Endothelial cell of umbilical vein (primary cell): ENCODE data around the gene SLC12A7. TPM values are rescaled to one million over a fixed set of nuclear protein-coding genes. Genes with fewer than 3 reads are reported as not detected.

Experiments used
- BruUV-seq: library from RNA; stranded (reverse); fragments of 400-500 nt; replicated peaks from 2 replicates; lab custom pipeline; 2021; lab: Mats Ljungman, UMichigan
- CTCF ChIA-PET: fragments of 300-600, 350-600 bp; sonication (Branson Sonifier 250); formaldehyde crosslinking; loops from one replicate; lab custom pipeline; 2021; ENCODE audit warnings: antibody characterized with exemption, inconsistent platforms; lab: Charles Lee
- POLR2A ChIA-PET: fragments of 300-600, 350-600 bp; sonication (Branson Sonifier 250); formaldehyde crosslinking; loops from one replicate; lab custom pipeline; 2021; ENCODE audit warnings: antibody characterized with exemption, inconsistent platforms; lab: Charles Lee
- DNase-seq: peaks from one replicate; pipeline ENCODE4 v3.0.0-alpha.2; 2011; ENCODE audit warnings: low read depth, low spot score
- FAIRE-seq: peaks from 2 replicates; lab custom pipeline; 2011; peaks lifted over from hg19 to GRCh38; lab: Jason Lieb, UNC
- H2AFZ ChIP-seq: 2 replicates; pipeline ENCODE4 v1.6.0; 2012; ENCODE audit warnings: low read depth, low read length, control low read depth, inconsistent platforms
- H3K27ac ChIP-seq: 2 replicates; pipeline ENCODE4 v1.5.1; 2011; ENCODE audit warnings: low read depth, mild to moderate bottlenecking, control low read depth, low read length, moderate library complexity; ENCODE audit not compliant: insufficient read depth
- H3K27me3 ChIP-seq, 2 experiments: 2 replicates each; pipeline versions ENCODE4 v1.6.0 to v1.6.1; 2011; ENCODE audit warnings: low read length in 2 of 2, mixed read lengths in 1 of 2; ENCODE audit not compliant: control insufficient read depth in 2 of 2, insufficient read depth in 2 of 2
- H3K36me3 ChIP-seq, 2 experiments: 2 replicates in 1 of 2; 3 replicates in 1 of 2; pipeline ENCODE4 v1.5.1; 2011; ENCODE audit warnings: low read length in 2 of 2, mild to moderate bottlenecking in 1 of 2, moderate library complexity in 1 of 2; ENCODE audit not compliant: control insufficient read depth in 2 of 2, insufficient read depth in 2 of 2; ENCODE audit errors: extremely low read depth in 1 of 2
- H3K4me1 ChIP-seq: 3 replicates; pipeline ENCODE4 v1.5.1; 2011; ENCODE audit warnings: mild to moderate bottlenecking, low read length; ENCODE audit not compliant: control insufficient read depth, insufficient read depth; ENCODE audit errors: extremely low read depth
- H3K4me2 ChIP-seq: 2 replicates; pipeline ENCODE4 v1.6.1; 2011; ENCODE audit warnings: low read length, control low read depth, mixed read lengths; ENCODE audit not compliant: insufficient read depth
- H3K4me3 ChIP-seq, 3 experiments: fragments of 200-600 bp in 1 of 3; sonication (generic), shearing (Covaris generic) in 1 of 3; replicated peaks in 1 of 3; 2 replicates each; pipeline ENCODE4 v1.5.1; 2011 to 2016; ENCODE audit warnings: control low read depth in 3 of 3, low read length in 3 of 3, mild to moderate bottlenecking in 2 of 3, inconsistent platforms in 1 of 3, low read depth in 1 of 3, moderate library complexity in 1 of 3; ENCODE audit not compliant: insufficient read depth in 1 of 3
- H3K79me2 ChIP-seq: 2 replicates; pipeline ENCODE4 v1.6.0; 2012; ENCODE audit warnings: low read length, inconsistent platforms; ENCODE audit not compliant: control insufficient read depth, insufficient read depth
- H3K9ac ChIP-seq: replicated peaks from 2 replicates; pipeline ENCODE3; 2011; ENCODE audit warnings: low read length, control low read depth; ENCODE audit not compliant: insufficient read depth; ENCODE audit errors: extremely low read depth
- H3K9me1 ChIP-seq: replicated peaks from 3 replicates; pipeline ENCODE4 v1.6.0; 2011; ENCODE audit warnings: mild to moderate bottlenecking, low read length; ENCODE audit not compliant: control insufficient read depth, insufficient read depth; ENCODE audit errors: extremely low read depth
- H3K9me3 ChIP-seq: replicated peaks from 2 replicates; pipeline ENCODE4 v1.5.1; 2012; ENCODE audit warnings: low read length, inconsistent platforms; ENCODE audit not compliant: control insufficient read depth, insufficient read depth
- H4K20me1 ChIP-seq: replicated peaks from 2 replicates; pipeline ENCODE3; 2011; ENCODE audit warnings: mild to moderate bottlenecking, low read length; ENCODE audit not compliant: control insufficient read depth, insufficient read depth; ENCODE audit errors: extremely low read depth
- EZH2 ChIP-seq: IDR thresholded peaks from 2 replicates; pipeline ENCODE4 v1.6.1; 2012; ENCODE audit warnings: borderline replicate concordance, low read depth, mild to moderate bottlenecking, moderate library complexity, low read length, inconsistent platforms; ENCODE audit not compliant: severe bottlenecking
- GATA2 ChIP-seq: IDR thresholded peaks from 2 replicates; pipeline ENCODE4 v1.7.0; 2011; ENCODE audit warnings: low read depth, mild to moderate bottlenecking, moderate library complexity, mixed read lengths, low read length; ENCODE audit not compliant: insufficient read length, insufficient read depth
- JUN ChIP-seq: IDR thresholded peaks from 2 replicates; pipeline ENCODE4 v1.6.1; 2011; ENCODE audit warnings: borderline replicate concordance, low read depth; ENCODE audit not compliant: insufficient read length, insufficient read depth
- MAX ChIP-seq: IDR thresholded peaks from 2 replicates; pipeline ENCODE4 v1.6.1; 2011; ENCODE audit not compliant: insufficient read depth, insufficient read length
- MYC ChIP-seq: IDR thresholded peaks from one replicate; pipeline ENCODE4 v1.6.1; 2011; ENCODE audit warnings: mild to moderate bottlenecking, low read depth, low read length
- POLR2A ChIP-seq: IDR thresholded peaks from 2 replicates; pipeline ENCODE4 v1.6.1; 2012; ENCODE audit warnings: low read depth, mild to moderate bottlenecking, control low read depth, low read length
- POLR2AphosphoS5 ChIP-seq: IDR thresholded peaks from 2 replicates; pipeline ENCODE4 v1.6.1; 2012; ENCODE audit warnings: low read depth, mild to moderate bottlenecking, control low read depth, low read length, moderate library complexity; ENCODE audit not compliant: insufficient read depth
- dilution Hi-C: fragments of 300-500 bp; cut with MboI; formaldehyde crosslinking; loops from one replicate; pipeline ENCODE4 v1.15.0; 2019; ENCODE audit warnings: low sequenced_read_pairs; ENCODE audit not compliant: extremely low pct_ligation_motif_present
- intact Hi-C: fragments of 100-400 bp; cut with micrococcal nuclease; formaldehyde crosslinking; loops from one replicate; pipeline ENCODE4 v1.10.0; 2022
- polyA plus RNA-seq, 4 experiments: library from polyadenylated mRNA; depleted of rRNA in 3 of 4; stranded (reverse) in 3 of 4; unstranded in 1 of 4; fragments of >200 nt; gene quantifications; 2 replicates each; pipeline versions ENCODE4 v1.2.1 to v1.2.3, GENCODE V29; 2011 to 2012; ENCODE audit warnings: missing spikeins in 1 of 4
- total RNA-seq: library from RNA; stranded (reverse); gene quantifications from 2 replicates; pipeline ENCODE4 v1.2.3, GENCODE V29; 2021
- TF ChIP-seq, protein P1 (sequence below), 2 donors: IDR thresholded peaks; 1 replicate in 1 of 2; 2 replicates in 1 of 2; pipeline ENCODE4 v1.5.1; 2011; ENCODE audit warnings: low read length in 2 of 2, mild to moderate bottlenecking in 2 of 2, moderate library complexity in 2 of 2, control low read depth in 1 of 2, inconsistent platforms in 1 of 2, low read depth in 1 of 2; ENCODE audit not compliant: insufficient read depth in 1 of 2; ENCODE audit errors: extremely low read depth in 1 of 2

Gene SLC12A7
- total and polyA plus RNA-seq, 2 donors (not counting 3 experiments of a cell fraction or from before 2014, with no cell fraction given) = 16.4 to 38.8 TPM

GRCh38 chr5:1016036-1016435 is 95.8 kb downstream of the SLC12A7 start:
- dilution Hi-C loops = no loop called here
- POLR2A ChIA-PET = no interaction called here
- H3K36me3 ChIP-seq = no peaks in the 10 kb centered on the region
- no peaks in the 10 kb centered on the region for H4K20me1 ChIP-seq
- no peak for FAIRE-seq
- no peak for DNase-seq
- BruUV-seq = no TSS peak
- no peak overlapping the region for H2AFZ ChIP-seq
- CTCF ChIA-PET = interaction anchor here (1.1 to 1.4 kb wide), 2 partner anchors 9 to 81 kb away, joined by 3 to 5 read pairs; no protein-coding TSS in a partner anchor
- no peaks in the 10 kb centered on the region for H3K9me3 ChIP-seq
- H3K4me1 ChIP-seq = no peaks in the 10 kb centered on the region
- H3K9me1 ChIP-seq = no peaks in the 10 kb centered on the region
- no peak overlapping the region for H3K4me3 ChIP-seq
- no peak overlapping the region for H3K9ac ChIP-seq
- no peak overlapping the region for H3K27ac ChIP-seq
- no peak overlapping the region for H3K4me2 ChIP-seq
- no peaks in the 10 kb centered on the region for H3K79me2 ChIP-seq
- TF ChIP-seq MYC = no peak
- TF ChIP-seq, protein P1, sequence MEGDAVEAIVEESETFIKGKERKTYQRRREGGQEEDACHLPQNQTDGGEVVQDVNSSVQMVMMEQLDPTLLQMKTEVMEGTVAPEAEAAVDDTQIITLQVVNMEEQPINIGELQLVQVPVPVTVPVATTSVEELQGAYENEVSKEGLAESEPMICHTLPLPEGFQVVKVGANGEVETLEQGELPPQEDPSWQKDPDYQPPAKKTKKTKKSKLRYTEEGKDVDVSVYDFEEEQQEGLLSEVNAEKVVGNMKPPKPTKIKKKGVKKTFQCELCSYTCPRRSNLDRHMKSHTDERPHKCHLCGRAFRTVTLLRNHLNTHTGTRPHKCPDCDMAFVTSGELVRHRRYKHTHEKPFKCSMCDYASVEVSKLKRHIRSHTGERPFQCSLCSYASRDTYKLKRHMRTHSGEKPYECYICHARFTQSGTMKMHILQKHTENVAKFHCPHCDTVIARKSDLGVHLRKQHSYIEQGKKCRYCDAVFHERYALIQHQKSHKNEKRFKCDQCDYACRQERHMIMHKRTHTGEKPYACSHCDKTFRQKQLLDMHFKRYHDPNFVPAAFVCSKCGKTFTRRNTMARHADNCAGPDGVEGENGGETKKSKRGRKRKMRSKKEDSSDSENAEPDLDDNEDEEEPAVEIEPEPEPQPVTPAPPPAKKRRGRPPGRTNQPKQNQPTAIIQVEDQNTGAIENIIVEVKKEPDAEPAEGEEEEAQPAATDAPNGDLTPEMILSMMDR (IDR thresholded peaks at IDR 0.05; ENCODE audit: extremely low read depth in 1 of 2, insufficient read depth in 1 of 2, low read depth in 1 of 2, low read length in 2 of 2) = no peak
- TF ChIP-seq GATA2 = no peak
- no peak for TF ChIP-seq MAX
- no peak for TF ChIP-seq JUN
- no peak for TF ChIP-seq EZH2
- no peak for TF ChIP-seq POLR2A
- no peak for TF ChIP-seq POLR2AphosphoS5
- H3K27me3 ChIP-seq = peaks cover 0 to 2% of the 10 kb centered on the region in 2 experiments
- intact Hi-C loops = no loop called here
